Choroid plexus epithelial cell (primary cell): ENCODE data around the gene CASQ2.

ENCODE experiments used
- DNase-seq: peaks from one replicate; pipeline ENCODE4 v3.0.0-alpha.2; 2010; ENCODE audit warnings: low read depth
- H3K4me3 ChIP-seq: 2 replicates; pipeline ENCODE4 v1.5.1; 2011; ENCODE audit warnings: low read depth, mild to moderate bottlenecking, control low read depth, low read length, moderate library complexity
- CTCF ChIP-seq: conservative IDR thresholded peaks from 2 replicates; pipeline ENCODE4 v1.5.1; 2011; ENCODE audit warnings: low read depth, mild to moderate bottlenecking, control low read depth, inconsistent platforms, low read length, moderate library complexity

CASQ2 gene

GRCh38 chr1:115732316-115732715, 36.2 kb downstream of the CASQ2 start:
- no peak for TF ChIP-seq CTCF
- DNase-seq, result no peak
- H3K4me3 ChIP-seq, result no peak overlapping the region

GRCh38 chr1:115729756-115730155, 38.8 kb downstream of the CASQ2 start:
- no peak for DNase-seq
- TF ChIP-seq CTCF, result no peak

GRCh38 chr1:115728341-115728740, 40.2 kb downstream of the CASQ2 start:
- DNase-seq, result no peak
- TF ChIP-seq CTCF, result no peak
- no peak overlapping the region for H3K4me3 ChIP-seq

More at GRCh38 chr1:115729756-115730155, 38.8 kb downstream of the CASQ2 start:
- H3K4me3 ChIP-seq, result no peak overlapping the region

- peak; percentile 99 for DNase-seq
- H3K4me3 ChIP-seq, result no peak overlapping the region
- no peak for TF ChIP-seq CTCF
Measured at GRCh38 chr1:115727706-115728249, 40.7 kb downstream of the CASQ2 start.

GRCh38 chr1:115726570-115726969, 41.9 kb downstream of the CASQ2 start:
- no peak overlapping the region for H3K4me3 ChIP-seq
- DNase-seq, result no peak
- TF ChIP-seq CTCF, result no peak

GRCh38 chr1:115726161-115726560, 42.4 kb downstream of the CASQ2 start:
- no peak overlapping the region for H3K4me3 ChIP-seq
- no peak for DNase-seq
- TF ChIP-seq CTCF, result no peak

GRCh38 chr1:115725600-115725999, 42.9 kb downstream of the CASQ2 start:
- TF ChIP-seq CTCF, result no peak
- no peak overlapping the region for H3K4me3 ChIP-seq
- DNase-seq, result no peak
